ENCODE results near the gene RFC1.

RFC1 gene

DNA sequence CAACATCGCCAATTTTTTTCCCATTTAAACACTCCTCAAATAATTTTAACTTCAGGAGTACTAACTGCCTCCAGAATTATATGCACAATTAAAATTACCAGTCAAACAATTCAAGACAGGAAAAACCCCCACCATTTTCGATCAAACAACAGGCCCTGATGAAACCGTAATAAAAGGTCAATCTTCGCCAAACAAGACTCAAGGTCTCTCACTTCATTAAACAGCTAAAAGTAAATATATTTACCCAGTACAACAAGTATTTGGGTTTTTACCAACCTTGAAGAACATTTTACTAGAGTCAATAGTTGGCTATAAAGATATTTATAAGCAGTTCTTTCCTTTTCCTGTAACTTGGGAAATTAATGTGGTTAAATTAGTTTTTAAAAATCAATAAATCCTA lies 28.3 kb downstream of the RFC1 start:
- no peak overlapping the region for H3K4me3 ChIP-seq (ENCODE audit: low read depth, low read length)
- TF ChIP-seq, protein P1, sequence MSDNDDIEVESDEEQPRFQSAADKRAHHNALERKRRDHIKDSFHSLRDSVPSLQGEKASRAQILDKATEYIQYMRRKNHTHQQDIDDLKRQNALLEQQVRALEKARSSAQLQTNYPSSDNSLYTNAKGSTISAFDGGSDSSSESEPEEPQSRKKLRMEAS (IDR thresholded peaks at IDR 0.05; ENCODE audit: low read depth, low read length): no peak
- no peak for TF ChIP-seq POLR2A (IDR thresholded peaks at IDR 0.05; ENCODE audit: extremely low read depth, insufficient read length)
- TF ChIP-seq MYC (IDR thresholded peaks at IDR 0.05; ENCODE audit: low read depth, low read length): no peak
- TF ChIP-seq, protein P2, sequence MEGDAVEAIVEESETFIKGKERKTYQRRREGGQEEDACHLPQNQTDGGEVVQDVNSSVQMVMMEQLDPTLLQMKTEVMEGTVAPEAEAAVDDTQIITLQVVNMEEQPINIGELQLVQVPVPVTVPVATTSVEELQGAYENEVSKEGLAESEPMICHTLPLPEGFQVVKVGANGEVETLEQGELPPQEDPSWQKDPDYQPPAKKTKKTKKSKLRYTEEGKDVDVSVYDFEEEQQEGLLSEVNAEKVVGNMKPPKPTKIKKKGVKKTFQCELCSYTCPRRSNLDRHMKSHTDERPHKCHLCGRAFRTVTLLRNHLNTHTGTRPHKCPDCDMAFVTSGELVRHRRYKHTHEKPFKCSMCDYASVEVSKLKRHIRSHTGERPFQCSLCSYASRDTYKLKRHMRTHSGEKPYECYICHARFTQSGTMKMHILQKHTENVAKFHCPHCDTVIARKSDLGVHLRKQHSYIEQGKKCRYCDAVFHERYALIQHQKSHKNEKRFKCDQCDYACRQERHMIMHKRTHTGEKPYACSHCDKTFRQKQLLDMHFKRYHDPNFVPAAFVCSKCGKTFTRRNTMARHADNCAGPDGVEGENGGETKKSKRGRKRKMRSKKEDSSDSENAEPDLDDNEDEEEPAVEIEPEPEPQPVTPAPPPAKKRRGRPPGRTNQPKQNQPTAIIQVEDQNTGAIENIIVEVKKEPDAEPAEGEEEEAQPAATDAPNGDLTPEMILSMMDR (IDR thresholded peaks at IDR 0.05; ENCODE audit: low read depth, low read length): no peak

GRCh38 chr4:39335566-39335965 lies 30.6 kb downstream of the RFC1 start:
- no peak overlapping the region for H3K4me3 ChIP-seq (ENCODE audit: low read depth, low read length)
- DNase-seq (ENCODE audit: low read depth): peak; percentile 60
- no peak for TF ChIP-seq MYC (IDR thresholded peaks at IDR 0.05; ENCODE audit: low read depth, low read length)
- no peak for TF ChIP-seq POLR2A (IDR thresholded peaks at IDR 0.05; ENCODE audit: extremely low read depth, insufficient read length)
- TF ChIP-seq, protein P2 (IDR thresholded peaks at IDR 0.05; ENCODE audit: low read depth, low read length): no peak
- TF ChIP-seq, protein P1 (IDR thresholded peaks at IDR 0.05; ENCODE audit: low read depth, low read length): no peak

More for the DNA sequence above, 28.3 kb downstream of the RFC1 start:
- no peak for DNase-seq (ENCODE audit: low read depth)

DNA sequence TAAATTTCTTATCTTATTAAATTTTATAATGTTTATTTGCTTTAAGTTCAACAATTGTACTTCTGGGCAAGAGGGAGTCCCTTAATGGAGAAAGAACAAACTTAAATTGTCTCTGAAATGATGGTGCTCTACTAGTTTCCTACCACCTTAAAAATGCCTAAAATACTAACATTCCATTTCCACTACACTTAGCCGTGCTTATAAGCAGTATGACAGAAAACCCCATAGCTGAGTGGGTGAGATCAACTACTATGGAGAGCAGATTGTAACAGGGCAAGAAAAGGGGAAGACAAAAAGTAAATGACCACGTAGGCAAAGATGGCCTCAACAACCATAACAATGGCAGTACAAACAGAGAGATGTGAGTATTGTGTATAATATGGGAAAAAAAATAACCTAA lies 35.0 kb downstream of the RFC1 start:
- DNase-seq (ENCODE audit: low read depth): peak; percentile 31
- TF ChIP-seq, protein P2 (IDR thresholded peaks at IDR 0.05; ENCODE audit: low read depth, low read length): no peak
- TF ChIP-seq, protein P1 (IDR thresholded peaks at IDR 0.05; ENCODE audit: low read depth, low read length): no peak
- no peak for TF ChIP-seq POLR2A (IDR thresholded peaks at IDR 0.05; ENCODE audit: extremely low read depth, insufficient read length)
- TF ChIP-seq MYC (IDR thresholded peaks at IDR 0.05; ENCODE audit: low read depth, low read length): no peak
- no peak overlapping the region for H3K4me3 ChIP-seq (ENCODE audit: low read depth, low read length)

DNA sequence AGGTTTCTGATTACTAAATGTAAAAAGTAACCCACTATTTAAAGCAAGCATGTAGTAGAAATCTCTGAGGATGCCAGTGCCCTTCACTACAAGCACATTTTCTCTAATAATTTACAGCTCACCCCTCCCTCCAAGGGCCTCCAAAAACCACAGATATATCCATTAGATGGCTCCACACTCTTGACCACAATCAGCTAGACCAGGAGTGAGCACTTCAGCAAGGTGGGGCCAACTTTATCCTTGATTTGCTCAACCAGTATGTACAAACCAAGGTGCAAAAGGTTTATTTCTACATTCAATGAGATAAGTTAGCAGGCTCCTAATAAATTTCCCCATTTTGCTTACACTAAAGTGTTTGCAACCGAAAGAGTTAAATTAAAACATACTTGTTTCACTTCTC lies 35.8 kb downstream of the RFC1 start:
- TF ChIP-seq, protein P2 (IDR thresholded peaks at IDR 0.05; ENCODE audit: low read depth, low read length): no peak
- TF ChIP-seq MYC (IDR thresholded peaks at IDR 0.05; ENCODE audit: low read depth, low read length) (no peak), POLR2A (IDR thresholded peaks at IDR 0.05; ENCODE audit: extremely low read depth, insufficient read length) (no peak)
- TF ChIP-seq, protein P1 (IDR thresholded peaks at IDR 0.05; ENCODE audit: low read depth, low read length): no peak

DNA sequence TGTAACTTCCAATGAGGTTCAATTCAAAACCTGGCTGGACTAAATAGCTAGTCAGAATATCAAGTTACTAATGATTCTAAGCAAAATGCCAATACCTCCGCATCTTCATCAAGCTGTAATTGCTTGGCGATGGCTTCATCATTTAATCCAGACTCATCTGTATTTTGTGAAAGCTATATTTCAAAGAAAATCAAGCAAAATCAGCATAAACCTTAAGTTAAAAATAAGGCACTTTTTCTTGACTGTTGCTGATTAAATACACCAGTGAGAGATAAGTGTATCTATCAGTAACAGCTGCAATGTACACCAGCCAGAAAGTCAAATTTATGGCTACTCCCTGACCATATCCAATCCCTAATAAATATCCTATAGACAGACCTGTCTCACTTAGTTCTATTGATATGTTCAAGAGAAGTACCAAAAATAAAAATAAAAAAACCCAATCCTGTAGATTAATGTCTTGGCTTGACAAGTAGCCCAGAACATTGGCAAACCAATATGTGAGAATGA lies 39.6 kb downstream of the RFC1 start:
- DNase-seq (ENCODE audit: low read depth): no peak
- no peak overlapping the region for H3K4me3 ChIP-seq (ENCODE audit: low read depth, low read length)
- TF ChIP-seq POLR2A (IDR thresholded peaks at IDR 0.05; ENCODE audit: extremely low read depth, insufficient read length) (no peak), MYC (IDR thresholded peaks at IDR 0.05; ENCODE audit: low read depth, low read length) (no peak)
- TF ChIP-seq, protein P2 (IDR thresholded peaks at IDR 0.05; ENCODE audit: low read depth, low read length): no peak
- TF ChIP-seq, protein P1 (IDR thresholded peaks at IDR 0.05; ENCODE audit: low read depth, low read length): no peak

More for the DNA sequence above, 35.8 kb downstream of the RFC1 start:
- H3K4me3 ChIP-seq (ENCODE audit: low read depth, low read length): no peak overlapping the region
- DNase-seq (ENCODE audit: low read depth): peak; percentile 11
